Endothelial cell of umbilical vein (primary cell): ENCODE measurements around the gene STIMATE. TPM values are rescaled to one million over a fixed set of nuclear protein-coding genes. Genes with fewer than 3 reads are reported as not detected.

Source experiments
- BruUV-seq: library from RNA; stranded (reverse); fragments of 400-500 nt; replicated peaks from 2 replicates; lab custom pipeline; 2021; lab: Mats Ljungman, UMichigan
- CTCF ChIA-PET: fragments of 300-600, 350-600 bp; sonication (Branson Sonifier 250); formaldehyde crosslinking; loops from one replicate; lab custom pipeline; 2021; ENCODE audit warnings: antibody characterized with exemption, inconsistent platforms; lab: Charles Lee
- POLR2A ChIA-PET: fragments of 300-600, 350-600 bp; sonication (Branson Sonifier 250); formaldehyde crosslinking; loops from one replicate; lab custom pipeline; 2021; ENCODE audit warnings: antibody characterized with exemption, inconsistent platforms; lab: Charles Lee
- DNase-seq: peaks from one replicate; pipeline ENCODE4 v3.0.0-alpha.2; 2011; ENCODE audit warnings: low read depth, low spot score
- FAIRE-seq: peaks from 2 replicates; lab custom pipeline; 2011; peaks lifted over from hg19 to GRCh38; lab: Jason Lieb, UNC
- H2AFZ ChIP-seq: 2 replicates; pipeline ENCODE4 v1.6.0; 2012; ENCODE audit warnings: low read depth, low read length, control low read depth, inconsistent platforms
- H3K27ac ChIP-seq: 2 replicates; pipeline ENCODE4 v1.5.1; 2011; ENCODE audit warnings: low read depth, mild to moderate bottlenecking, control low read depth, low read length, moderate library complexity; ENCODE audit not compliant: insufficient read depth
- H3K27me3 ChIP-seq, 2 experiments: 2 replicates each; pipeline versions ENCODE4 v1.6.0 to v1.6.1; 2011; ENCODE audit warnings: low read length in 2 of 2, mixed read lengths in 1 of 2; ENCODE audit not compliant: control insufficient read depth in 2 of 2, insufficient read depth in 2 of 2
- H3K36me3 ChIP-seq, 2 experiments: 2 replicates in 1 of 2; 3 replicates in 1 of 2; pipeline ENCODE4 v1.5.1; 2011; ENCODE audit warnings: low read length in 2 of 2, mild to moderate bottlenecking in 1 of 2, moderate library complexity in 1 of 2; ENCODE audit not compliant: control insufficient read depth in 2 of 2, insufficient read depth in 2 of 2; ENCODE audit errors: extremely low read depth in 1 of 2
- H3K4me1 ChIP-seq: 3 replicates; pipeline ENCODE4 v1.5.1; 2011; ENCODE audit warnings: mild to moderate bottlenecking, low read length; ENCODE audit not compliant: control insufficient read depth, insufficient read depth; ENCODE audit errors: extremely low read depth
- H3K4me2 ChIP-seq: 2 replicates; pipeline ENCODE4 v1.6.1; 2011; ENCODE audit warnings: low read length, control low read depth, mixed read lengths; ENCODE audit not compliant: insufficient read depth
- H3K4me3 ChIP-seq, 3 experiments: fragments of 200-600 bp in 1 of 3; sonication (generic), shearing (Covaris generic) in 1 of 3; replicated peaks in 1 of 3; 2 replicates each; pipeline ENCODE4 v1.5.1; 2011 to 2016; ENCODE audit warnings: control low read depth in 3 of 3, low read length in 3 of 3, mild to moderate bottlenecking in 2 of 3, inconsistent platforms in 1 of 3, low read depth in 1 of 3, moderate library complexity in 1 of 3; ENCODE audit not compliant: insufficient read depth in 1 of 3
- H3K79me2 ChIP-seq: 2 replicates; pipeline ENCODE4 v1.6.0; 2012; ENCODE audit warnings: low read length, inconsistent platforms; ENCODE audit not compliant: control insufficient read depth, insufficient read depth
- H3K9ac ChIP-seq: replicated peaks from 2 replicates; pipeline ENCODE3; 2011; ENCODE audit warnings: low read length, control low read depth; ENCODE audit not compliant: insufficient read depth; ENCODE audit errors: extremely low read depth
- H3K9me1 ChIP-seq: replicated peaks from 3 replicates; pipeline ENCODE4 v1.6.0; 2011; ENCODE audit warnings: mild to moderate bottlenecking, low read length; ENCODE audit not compliant: control insufficient read depth, insufficient read depth; ENCODE audit errors: extremely low read depth
- H3K9me3 ChIP-seq: replicated peaks from 2 replicates; pipeline ENCODE4 v1.5.1; 2012; ENCODE audit warnings: low read length, inconsistent platforms; ENCODE audit not compliant: control insufficient read depth, insufficient read depth
- H4K20me1 ChIP-seq: replicated peaks from 2 replicates; pipeline ENCODE3; 2011; ENCODE audit warnings: mild to moderate bottlenecking, low read length; ENCODE audit not compliant: control insufficient read depth, insufficient read depth; ENCODE audit errors: extremely low read depth
- CTCF ChIP-seq, 2 donors: IDR thresholded peaks; 1 replicate in 1 of 2; 2 replicates in 1 of 2; pipeline ENCODE4 v1.5.1; 2011; ENCODE audit warnings: low read length in 2 of 2, mild to moderate bottlenecking in 2 of 2, moderate library complexity in 2 of 2, control low read depth in 1 of 2, inconsistent platforms in 1 of 2, low read depth in 1 of 2; ENCODE audit not compliant: insufficient read depth in 1 of 2; ENCODE audit errors: extremely low read depth in 1 of 2
- FOS ChIP-seq: IDR thresholded peaks from 2 replicates; pipeline ENCODE4 v1.6.1; 2011; ENCODE audit warnings: mild to moderate bottlenecking, low read length, moderate library complexity, borderline replicate concordance; ENCODE audit not compliant: insufficient read depth
- GATA2 ChIP-seq: IDR thresholded peaks from 2 replicates; pipeline ENCODE4 v1.7.0; 2011; ENCODE audit warnings: low read depth, mild to moderate bottlenecking, moderate library complexity, mixed read lengths, low read length; ENCODE audit not compliant: insufficient read length, insufficient read depth
- JUN ChIP-seq: IDR thresholded peaks from 2 replicates; pipeline ENCODE4 v1.6.1; 2011; ENCODE audit warnings: borderline replicate concordance, low read depth; ENCODE audit not compliant: insufficient read length, insufficient read depth
- MAX ChIP-seq: IDR thresholded peaks from 2 replicates; pipeline ENCODE4 v1.6.1; 2011; ENCODE audit not compliant: insufficient read depth, insufficient read length
- MYC ChIP-seq: IDR thresholded peaks from one replicate; pipeline ENCODE4 v1.6.1; 2011; ENCODE audit warnings: mild to moderate bottlenecking, low read depth, low read length
- POLR2A ChIP-seq: IDR thresholded peaks from 2 replicates; pipeline ENCODE4 v1.6.1; 2012; ENCODE audit warnings: low read depth, mild to moderate bottlenecking, control low read depth, low read length
- dilution Hi-C: fragments of 300-500 bp; cut with MboI; formaldehyde crosslinking; loops from one replicate; pipeline ENCODE4 v1.15.0; 2019; ENCODE audit warnings: low sequenced_read_pairs; ENCODE audit not compliant: extremely low pct_ligation_motif_present
- intact Hi-C: fragments of 100-400 bp; cut with micrococcal nuclease; formaldehyde crosslinking; loops from one replicate; pipeline ENCODE4 v1.10.0; 2022
- polyA plus RNA-seq, 4 experiments: library from polyadenylated mRNA; depleted of rRNA in 3 of 4; stranded (reverse) in 3 of 4; unstranded in 1 of 4; fragments of >200 nt; gene quantifications; 2 replicates each; pipeline versions ENCODE4 v1.2.1 to v1.2.3, GENCODE V29; 2011 to 2012; ENCODE audit warnings: missing spikeins in 1 of 4
- total RNA-seq: library from RNA; stranded (reverse); gene quantifications from 2 replicates; pipeline ENCODE4 v1.2.3, GENCODE V29; 2021

Gene STIMATE
- total and polyA plus RNA-seq, 2 donors (not counting 3 experiments of a cell fraction or from before 2014, with no cell fraction given): 18.2 to 24.0 TPM

DNA sequence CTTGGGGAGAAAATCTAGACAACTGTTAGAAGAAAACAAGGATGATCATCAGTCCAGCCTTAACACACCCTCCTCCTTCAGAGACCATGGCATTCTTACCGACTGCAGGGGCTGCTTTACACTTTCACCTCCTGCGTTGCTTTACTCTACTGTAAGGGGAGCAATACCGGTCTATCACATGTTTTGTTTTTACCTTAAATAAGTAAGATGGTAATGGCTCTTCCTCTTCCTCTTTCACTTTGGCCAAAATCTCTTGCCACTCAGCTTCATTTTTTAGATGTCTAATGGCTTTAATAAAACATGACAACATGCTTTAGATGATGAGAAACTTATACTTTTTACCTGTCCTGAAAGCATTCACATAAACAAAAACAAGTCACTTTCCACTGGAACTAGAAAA lies 33.4 kb upstream of the STIMATE start:
- DNase-seq: no peak
- H3K36me3 ChIP-seq: peaks cover 0 to 1% of the 10 kb centered on the region in 2 experiments
- no TSS peak for BruUV-seq
- dilution Hi-C loops (no loop called here), intact Hi-C loops (no loop called here)
- no peak for TF ChIP-seq CTCF (IDR thresholded peaks at IDR 0.05; ENCODE audit: extremely low read depth in 1 of 2, insufficient read depth in 1 of 2, low read depth in 1 of 2, low read length in 2 of 2)
- no peak for TF ChIP-seq POLR2A
- no peak for TF ChIP-seq GATA2
- no peak for TF ChIP-seq MAX
- TF ChIP-seq JUN: no peak
- TF ChIP-seq FOS: no peak
- no peak for TF ChIP-seq MYC
- no peak overlapping the region for H3K27ac ChIP-seq
- CTCF ChIA-PET: interaction anchor here (1.1 to 2.1 kb wide), 2 partner anchors 9 to 40 kb away, joined by 3 to 9 read pairs; no protein-coding TSS in a partner anchor
- no peak overlapping the region for H2AFZ ChIP-seq
- H3K4me1 ChIP-seq: no peaks in the 10 kb centered on the region
- H3K4me3 ChIP-seq: no peak overlapping the region
- no peaks in the 10 kb centered on the region for H3K9me3 ChIP-seq
- H3K4me2 ChIP-seq: no peak overlapping the region
- no peaks in the 10 kb centered on the region for H4K20me1 ChIP-seq
- POLR2A ChIA-PET: no interaction called here
- no peaks in the 10 kb centered on the region for H3K79me2 ChIP-seq
- no peak overlapping the region for H3K9ac ChIP-seq
- H3K9me1 ChIP-seq: no peaks in the 10 kb centered on the region
- no peaks in the 10 kb centered on the region for H3K27me3 ChIP-seq
- FAIRE-seq: no peak
